Measurements from ENCODE around the gene MCCC2. TPM values are rescaled to one million over a fixed set of nuclear protein-coding genes. Genes with fewer than 3 reads are reported as not detected.
"Not testable (repeated sequence)": the region's sequence is repeated elsewhere in the genome, so short reads cannot be mapped to it uniquely, and the experiment has no call there.

The MCCC2 gene
- total and polyA plus RNA-seq, 2 experiments from 2014 or later: 11.6 to 18.5 TPM

DNA sequence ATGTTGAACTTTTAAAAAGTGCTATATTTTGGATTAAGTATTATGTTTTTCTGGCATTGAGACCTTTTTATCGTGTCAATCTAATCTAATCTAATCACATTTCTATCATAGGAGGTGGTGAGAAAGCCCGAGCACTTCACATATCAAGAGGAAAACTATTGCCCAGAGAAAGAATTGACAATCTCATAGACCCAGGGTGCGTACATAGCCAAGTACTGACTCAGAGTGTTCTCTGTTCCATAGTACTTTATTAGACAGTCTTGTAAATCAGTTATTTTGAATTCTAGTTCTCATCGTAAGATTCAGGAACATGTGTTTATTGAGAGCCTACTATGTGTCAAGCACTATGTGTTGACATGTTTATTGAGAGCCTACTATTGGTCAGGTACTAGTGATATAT, 9.0 kb downstream of the MCCC2 start:
- TF ChIP-seq EZH2phosphoT487 (IDR thresholded peaks at IDR 0.05; ENCODE audit: insufficient read depth, low read depth) (no peak), EZH2 (IDR thresholded peaks at IDR 0.05; ENCODE audit: insufficient read depth, poor library complexity, severe bottlenecking) (no peak)

DNA sequence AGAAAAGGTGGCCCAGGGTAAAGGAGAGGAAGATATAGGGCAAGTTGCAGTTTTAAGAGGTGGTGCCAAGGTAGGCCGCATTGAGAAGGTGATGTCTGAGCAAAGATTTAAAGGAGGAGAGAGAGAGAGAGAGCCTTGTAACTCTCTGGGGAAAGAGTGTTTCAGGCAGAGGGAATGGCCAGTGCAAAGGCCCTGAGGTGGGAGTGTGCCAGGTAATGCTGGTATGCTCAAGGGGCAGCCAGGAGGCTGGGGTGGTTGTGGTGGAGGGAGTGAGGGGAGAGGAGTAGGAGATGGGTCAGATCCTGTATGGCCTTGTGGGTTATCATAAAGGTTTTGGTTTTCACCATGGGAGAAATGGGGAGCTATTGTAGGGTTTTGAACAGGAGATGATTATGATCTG, 9.9 kb downstream of the MCCC2 start:
- Histone ChIP-seq H3K79me2 (ENCODE audit: insufficient read depth) (no peaks in the 10 kb centered on the region; the same call in 1 of the 2 replicates), H3F3A (ENCODE audit: insufficient read depth) (peaks cover 26% of the 10 kb centered on the region), H3K9ac (no peak overlapping the region), H3K27me3 (replicated peaks; ENCODE audit: insufficient read depth) (no peaks in the 10 kb centered on the region), H4K20me1 (ENCODE audit: insufficient read depth) (no peaks in the 10 kb centered on the region), H3K27ac (no peak overlapping the region), H3K9me3 (ENCODE audit: low read depth) (no peaks in the 10 kb centered on the region), H3K4me2 (ENCODE audit: unreplicated experiment) (no peak overlapping the region), H3K4me3 (no peak overlapping the region), H3K9me2 (ENCODE audit: insufficient read depth) (no peaks in the 10 kb centered on the region), H3K36me3 (ENCODE audit: low read depth) (peaks cover 7% of the 10 kb centered on the region; the same call in 1 of the 2 replicates), H3K4me1 (ENCODE audit: insufficient read depth) (peaks cover 18% of the 10 kb centered on the region), H2AFZ (no peak overlapping the region)
- 91 to 95% methylated on average over 1 of the region's 1 CpG for WGBS, 2 experiments (ENCODE audit: low coverage in 1 of 2, low lambda C conversion rate in 2 of 2, missing lambda C conversion rate in 2 of 2)
- TF ChIP-seq EZH2 (IDR thresholded peaks at IDR 0.05; ENCODE audit: insufficient read depth, poor library complexity, severe bottlenecking) (no peak), EZH2phosphoT487 (IDR thresholded peaks at IDR 0.05; ENCODE audit: insufficient read depth, low read depth) (no peak)
- DNase-seq: no peak
- in situ Hi-C loops (cut with MboI): no loop called here

More for the DNA sequence above, 9.0 kb downstream of the MCCC2 start:
- no peak overlapping the region for H3K9ac ChIP-seq
- H3K9me3 ChIP-seq (ENCODE audit: low read depth): no peaks in the 10 kb centered on the region
- no peak overlapping the region for H3K27ac ChIP-seq
- H3K4me2 ChIP-seq (ENCODE audit: unreplicated experiment): no peak overlapping the region
- DNase-seq: no peak
- no peaks in the 10 kb centered on the region for H4K20me1 ChIP-seq (ENCODE audit: insufficient read depth)
- H3K27me3 ChIP-seq (replicated peaks; ENCODE audit: insufficient read depth): no peaks in the 10 kb centered on the region
- WGBS, 2 experiments (ENCODE audit: low coverage in 1 of 2, low lambda C conversion rate in 2 of 2, missing lambda C conversion rate in 2 of 2): 87 to 88% methylated on average over 4 of the region's 4 CpGs
- H3K36me3 ChIP-seq (ENCODE audit: low read depth): peaks cover 7% of the 10 kb centered on the region; the same call in 1 of the 2 replicates
- H3K4me1 ChIP-seq (ENCODE audit: insufficient read depth): peaks cover 12% of the 10 kb centered on the region
- H3K9me2 ChIP-seq (ENCODE audit: insufficient read depth): no peaks in the 10 kb centered on the region
- H2AFZ ChIP-seq: no peak overlapping the region
- H3K4me3 ChIP-seq: no peak overlapping the region
- in situ Hi-C loops (cut with MboI): no loop called here
- H3F3A ChIP-seq (ENCODE audit: insufficient read depth): peaks cover 20% of the 10 kb centered on the region
- peaks cover 5% of the 10 kb centered on the region for H3K79me2 ChIP-seq (ENCODE audit: insufficient read depth)

DNA sequence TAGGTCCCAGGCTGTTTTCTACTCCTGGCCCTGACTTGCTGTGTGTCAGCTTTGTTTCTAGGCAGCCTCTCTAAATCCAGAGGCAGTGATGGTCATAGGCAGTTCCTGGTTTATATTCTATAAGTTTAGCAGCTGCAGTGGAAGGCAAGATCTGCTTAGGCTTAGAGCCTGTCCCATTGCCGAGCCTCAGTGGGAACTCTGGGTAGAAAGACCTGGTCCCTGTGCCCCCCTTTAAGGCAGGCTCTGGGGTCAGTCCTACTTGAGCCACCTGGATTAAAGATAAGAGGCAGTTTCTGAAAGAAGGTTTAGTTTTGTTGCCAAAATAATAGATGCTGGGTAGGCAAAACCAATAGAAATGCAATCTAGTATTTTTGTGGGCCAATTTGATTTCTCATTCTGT, 13.6 kb downstream of the MCCC2 start:
- no peaks in the 10 kb centered on the region for H3K9me3 ChIP-seq (ENCODE audit: low read depth)
- H3K9ac ChIP-seq: peak overlapping the region; percentile 29; the same call in 1 of the 2 replicates
- DNase-seq: no peak
- H4K20me1 ChIP-seq (ENCODE audit: insufficient read depth): no peaks in the 10 kb centered on the region
- H3K4me2 ChIP-seq (ENCODE audit: unreplicated experiment): peak overlapping the region; percentile 65
- no peak overlapping the region for H3K4me3 ChIP-seq
- H2AFZ ChIP-seq: no peak overlapping the region
- in situ Hi-C loops (cut with MboI): no loop called here
- no peak for TF ChIP-seq EZH2 (IDR thresholded peaks at IDR 0.05; ENCODE audit: insufficient read depth, poor library complexity, severe bottlenecking)
- no peak for TF ChIP-seq EZH2phosphoT487 (IDR thresholded peaks at IDR 0.05; ENCODE audit: insufficient read depth, low read depth)
- peaks cover 20% of the 10 kb centered on the region for H3K4me1 ChIP-seq (ENCODE audit: insufficient read depth)
- 89 to 100% methylated on average over 1 of the region's 1 CpG for WGBS, 2 experiments (ENCODE audit: low coverage in 1 of 2, low lambda C conversion rate in 2 of 2, missing lambda C conversion rate in 2 of 2)
- H3K79me2 ChIP-seq (ENCODE audit: insufficient read depth): no peaks in the 10 kb centered on the region
- no peaks in the 10 kb centered on the region for H3K9me2 ChIP-seq (ENCODE audit: insufficient read depth)
- peaks cover 31% of the 10 kb centered on the region for H3F3A ChIP-seq (ENCODE audit: insufficient read depth)
- H3K27me3 ChIP-seq (replicated peaks; ENCODE audit: insufficient read depth): no peaks in the 10 kb centered on the region
- H3K36me3 ChIP-seq (ENCODE audit: low read depth): peaks cover 13% of the 10 kb centered on the region
- peak overlapping the region; percentile 72 for H3K27ac ChIP-seq

DNA sequence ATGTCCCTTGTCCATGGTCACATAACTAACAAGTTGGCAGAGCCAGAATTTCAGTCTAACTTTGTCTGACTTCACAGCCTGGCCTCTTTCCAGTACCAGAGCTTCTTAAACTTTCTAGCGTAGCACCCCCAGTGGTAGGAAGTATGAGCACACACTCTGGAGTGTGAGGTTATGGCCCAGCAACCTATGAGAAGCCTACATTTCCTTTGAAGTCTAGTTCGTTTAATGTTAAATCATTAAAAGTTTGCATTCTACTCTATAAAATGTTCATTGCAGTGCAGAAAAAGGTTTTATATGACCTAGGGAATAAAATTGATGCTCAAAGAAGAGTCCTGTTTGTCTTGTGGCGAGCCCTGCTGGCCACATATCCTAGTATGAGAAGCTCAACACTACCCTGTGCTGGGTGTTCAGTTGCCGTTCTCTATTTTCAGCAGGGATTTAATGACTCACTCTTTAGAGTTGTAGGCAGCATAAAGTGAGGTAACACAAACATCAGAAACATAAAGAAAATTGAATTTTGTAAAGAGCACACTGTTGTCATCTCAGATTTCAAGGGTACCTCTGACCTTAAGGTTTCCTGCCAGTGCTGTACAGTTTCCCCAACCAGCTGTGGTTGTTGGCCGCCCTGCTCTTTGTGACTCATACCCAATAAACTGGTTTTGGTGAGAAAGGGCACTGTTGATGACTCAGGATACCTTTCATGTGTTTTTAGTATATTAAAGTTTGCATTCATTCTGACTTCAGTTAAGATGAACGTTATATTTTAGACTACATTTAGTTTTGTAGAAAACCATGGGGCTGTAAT, 14.3 kb downstream of the MCCC2 start:
- Histone ChIP-seq H3K4me2 (ENCODE audit: unreplicated experiment) (peak overlapping the region; percentile 65), H3K9me2 (ENCODE audit: insufficient read depth) (no peaks in the 10 kb centered on the region), H4K20me1 (ENCODE audit: insufficient read depth) (no peaks in the 10 kb centered on the region), H3F3A (ENCODE audit: insufficient read depth) (peaks cover 31% of the 10 kb centered on the region), H2AFZ (no peak overlapping the region), H3K4me3 (no peak overlapping the region), H3K27ac (peak overlapping the region; percentile 72), H3K9ac (peak overlapping the region; percentile 29), H3K27me3 (replicated peaks; ENCODE audit: insufficient read depth) (no peaks in the 10 kb centered on the region), H3K4me1 (ENCODE audit: insufficient read depth) (peaks cover 20% of the 10 kb centered on the region), H3K9me3 (ENCODE audit: low read depth) (no peaks in the 10 kb centered on the region), H3K36me3 (ENCODE audit: low read depth) (peaks cover 13% of the 10 kb centered on the region), H3K79me2 (ENCODE audit: insufficient read depth) (no peaks in the 10 kb centered on the region)
- 33% methylated on average over 6 of the region's 6 CpGs for WGBS, 2 experiments (ENCODE audit: low coverage in 1 of 2, low lambda C conversion rate in 2 of 2, missing lambda C conversion rate in 2 of 2)
- peak; percentile 95 for DNase-seq
- no peak for TF ChIP-seq EZH2phosphoT487 (IDR thresholded peaks at IDR 0.05; ENCODE audit: insufficient read depth, low read depth)
- TF ChIP-seq EZH2 (IDR thresholded peaks at IDR 0.05; ENCODE audit: insufficient read depth, poor library complexity, severe bottlenecking): no peak
- in situ Hi-C loops (cut with MboI): no loop called here

DNA sequence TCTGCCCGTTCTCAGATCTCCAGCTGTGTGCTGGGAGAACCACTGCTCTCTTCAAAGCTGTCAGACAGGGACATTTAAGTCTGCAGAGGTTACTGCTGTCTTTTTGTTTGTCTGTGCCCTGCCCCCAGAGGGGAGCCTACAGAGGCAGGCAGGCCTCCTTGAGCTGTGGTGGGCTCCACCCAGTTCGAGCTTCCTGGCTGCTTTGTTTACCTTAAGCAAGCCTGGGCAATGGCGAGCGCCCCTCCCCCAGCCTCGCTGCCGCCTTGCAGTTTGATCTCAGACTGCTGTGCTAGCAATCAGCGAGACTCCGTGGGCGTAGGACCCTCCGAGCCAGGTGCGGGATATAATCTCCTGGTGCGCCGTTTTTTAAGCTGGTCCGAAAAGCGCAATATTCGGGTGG, 22.8 kb downstream of the MCCC2 start:
- H3K4me1 ChIP-seq (ENCODE audit: insufficient read depth); DNase-seq; H3F3A ChIP-seq (ENCODE audit: insufficient read depth); H4K20me1 ChIP-seq (ENCODE audit: insufficient read depth); in situ Hi-C loops (cut with MboI); H3K27me3 ChIP-seq (replicated peaks; ENCODE audit: insufficient read depth); H3K79me2 ChIP-seq (ENCODE audit: insufficient read depth); H3K4me2 ChIP-seq (ENCODE audit: unreplicated experiment); H3K4me3 ChIP-seq; H2AFZ ChIP-seq; H3K27ac ChIP-seq; H3K9me3 ChIP-seq (ENCODE audit: low read depth); H3K9me2 ChIP-seq (ENCODE audit: insufficient read depth); H3K9ac ChIP-seq; H3K36me3 ChIP-seq (ENCODE audit: low read depth): not testable (repeated sequence)
- WGBS, 2 experiments (ENCODE audit: low coverage in 1 of 2, low lambda C conversion rate in 2 of 2, missing lambda C conversion rate in 2 of 2): 90 to 99% methylated on average over 7 to 15 of the region's 16 CpGs

All from GM23248 (cell line).